Activated CD8-positive, alpha-beta memory T cell treated with anti-CD3 and anti-CD28 coated beads, Interleukin-2, amount 50 U/mL, for 1 hour (primary cell): ENCODE data around the gene PPIP5K1.
"Not testable (repeated sequence)": the region's sequence is repeated elsewhere in the genome, so short reads cannot be mapped to it uniquely, and the experiment has no call there.

ENCODE experiments used
- DNase-seq: peaks from one replicate; pipeline ENCODE4 v3.0.0-alpha.2; 2020; ENCODE audit errors: extremely low read depth

Gene PPIP5K1

GRCh38 chr15:43545426-43545825, 44.6 kb downstream of the PPIP5K1 start:
- DNase-seq = no peak

GRCh38 chr15:43544266-43544665, 45.7 kb downstream of the PPIP5K1 start:
- no peak for DNase-seq

- DNase-seq = no peak
These were observed 48.2 kb downstream of the PPIP5K1 start for GRCh38 chr15:43541785-43542184.

GRCh38 chr15:43538091-43538490, 51.9 kb downstream of the PPIP5K1 start:
- no peak for DNase-seq

- DNase-seq = no peak
These were observed 55.1 kb downstream of the PPIP5K1 start for GRCh38 chr15:43534897-43535296.

- not testable (repeated sequence) for DNase-seq
These were observed 57.2 kb downstream of the PPIP5K1 start for GRCh38 chr15:43532826-43533225.

GRCh38 chr15:43531018-43531670, 58.9 kb downstream of the PPIP5K1 start:
- DNase-seq = no peak

GRCh38 chr15:43529587-43530345, 60.2 kb downstream of the PPIP5K1 start:
- DNase-seq = no peak

GRCh38 chr15:43529141-43529540, 60.9 kb downstream of the PPIP5K1 start:
- no peak for DNase-seq

GRCh38 chr15:43528542-43529007, 61.4 kb downstream of the PPIP5K1 start:
- no peak for DNase-seq

GRCh38 chr15:43527802-43528541, 62.0 kb downstream of the PPIP5K1 start:
- DNase-seq = no peak

GRCh38 chr15:43527016-43527801, 62.8 kb downstream of the PPIP5K1 start:
- no peak for DNase-seq

- no peak for DNase-seq
These were observed 63.6 kb downstream of the PPIP5K1 start for GRCh38 chr15:43526261-43526930.

GRCh38 chr15:43525131-43525530, 64.9 kb downstream of the PPIP5K1 start:
- DNase-seq = no peak

- DNase-seq = no peak
These were observed 65.7 kb downstream of the PPIP5K1 start for GRCh38 chr15:43524254-43524845.

- DNase-seq = no peak
These were observed 66.4 kb downstream of the PPIP5K1 start for GRCh38 chr15:43523646-43524045.

- no peak for DNase-seq
These were observed 67.8 kb downstream of the PPIP5K1 start for GRCh38 chr15:43522247-43522646.

- no peak for DNase-seq
These were observed 68.6 kb downstream of the PPIP5K1 start for GRCh38 chr15:43521419-43521818.

- no peak for DNase-seq
These were observed 69.9 kb downstream of the PPIP5K1 start for GRCh38 chr15:43520138-43520537.

- DNase-seq = no peak
These were observed 70.8 kb downstream of the PPIP5K1 start for GRCh38 chr15:43519196-43519595.
